A204.1 (cell line): Measurements from ENCODE around the gene BLTP2.
"Not testable (repeated sequence)": the region's sequence is repeated elsewhere in the genome, so short reads cannot be mapped to it uniquely, and the experiment has no call there.

Source experiments
- FAIRE-seq: peaks from 2 replicates; lab custom pipeline; 2012; peaks lifted over from hg19 to GRCh38; lab: Jason Lieb, UNC

Gene BLTP2

DNA sequence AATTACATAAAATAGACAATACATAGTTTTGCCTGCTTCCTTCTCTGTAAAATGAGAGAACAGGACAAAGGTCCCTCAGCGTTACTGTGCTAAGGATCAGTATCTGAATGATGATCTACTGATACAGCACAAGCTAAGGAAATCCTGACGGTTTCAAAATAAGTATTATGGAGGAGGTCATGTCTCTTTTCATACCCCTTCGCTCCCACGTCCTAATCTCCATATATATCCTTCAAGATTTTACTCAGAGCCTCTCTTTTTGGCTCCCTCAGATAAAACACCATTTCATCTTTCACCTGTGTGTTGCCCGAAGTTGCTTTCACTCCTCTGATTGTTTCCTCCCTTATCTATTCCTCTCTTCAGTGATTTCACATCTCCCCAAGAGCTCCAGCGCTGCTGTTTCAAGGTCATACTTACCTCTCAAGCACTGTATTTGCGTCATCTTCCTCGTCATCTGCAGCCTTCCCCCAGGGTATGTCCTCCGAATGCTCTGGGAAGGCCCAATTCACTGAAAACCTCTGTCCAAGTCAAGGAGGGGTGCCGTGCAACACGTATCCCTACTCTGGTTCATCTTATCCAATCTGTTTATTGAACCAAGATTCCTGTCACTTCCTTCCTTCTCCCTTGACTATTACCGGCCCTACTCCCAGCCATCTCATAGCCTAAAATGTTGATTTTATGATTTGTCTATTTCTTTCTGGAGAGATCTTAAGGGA lies 1.2 kb upstream of the BLTP2 start:
- no peak for FAIRE-seq

DNA sequence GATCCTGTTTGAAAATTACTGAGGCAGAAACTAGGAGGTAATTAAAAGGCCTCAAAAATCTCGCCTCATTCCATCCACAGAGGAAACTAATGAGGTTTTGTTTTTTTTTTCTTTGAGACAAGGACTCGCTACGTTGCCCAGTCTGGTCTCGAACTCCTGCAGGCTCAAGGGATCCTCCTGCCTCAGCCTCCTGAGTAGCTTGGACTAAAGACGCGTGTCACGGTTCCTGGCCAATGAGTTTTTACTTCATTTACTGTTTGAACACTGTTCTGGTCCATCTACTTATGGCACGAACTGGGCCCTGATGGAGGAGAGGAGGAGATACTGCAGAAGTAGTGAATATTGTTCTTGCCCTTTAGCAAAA lies 600 bp upstream of the BLTP2 start:
- no peak for FAIRE-seq

DNA sequence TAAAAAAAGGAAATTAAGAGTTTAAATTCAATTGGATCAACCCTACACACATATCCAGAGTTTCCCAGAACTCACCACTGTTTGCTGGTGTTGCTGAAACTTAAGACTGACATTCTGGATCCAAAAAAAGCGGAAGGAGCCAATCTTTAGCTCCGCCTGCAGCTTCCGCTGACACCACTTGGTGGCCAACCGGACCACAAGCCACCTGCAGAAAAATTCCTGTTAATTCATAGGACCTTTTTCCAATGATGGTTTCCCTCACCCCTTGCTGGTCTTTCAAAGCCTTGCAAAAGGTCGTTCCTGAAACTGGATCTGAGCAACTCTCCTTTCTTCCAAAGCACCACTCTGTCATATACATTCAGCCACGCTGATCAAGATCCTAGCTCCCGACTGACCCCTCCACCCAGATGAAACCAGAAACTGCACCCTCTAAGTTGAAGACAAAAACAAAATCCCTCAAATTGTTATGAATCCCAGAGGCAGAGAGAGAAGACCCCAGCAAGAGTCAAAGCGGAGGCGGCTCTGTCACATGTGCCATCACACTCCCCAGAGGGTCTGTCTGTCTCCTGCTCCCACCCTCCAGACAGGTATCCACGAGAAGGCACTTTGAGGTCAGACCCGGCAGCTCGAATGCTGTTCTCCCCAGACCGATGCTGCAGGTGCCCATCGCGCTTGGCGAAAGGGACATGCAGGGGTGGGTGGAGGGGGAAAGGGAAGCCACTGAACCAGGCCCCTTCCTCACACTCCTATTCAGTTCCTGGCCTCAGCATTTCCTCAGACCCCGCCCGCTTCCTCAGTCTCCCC lies 773 bp downstream of the BLTP2 start:
- FAIRE-seq = no peak

DNA sequence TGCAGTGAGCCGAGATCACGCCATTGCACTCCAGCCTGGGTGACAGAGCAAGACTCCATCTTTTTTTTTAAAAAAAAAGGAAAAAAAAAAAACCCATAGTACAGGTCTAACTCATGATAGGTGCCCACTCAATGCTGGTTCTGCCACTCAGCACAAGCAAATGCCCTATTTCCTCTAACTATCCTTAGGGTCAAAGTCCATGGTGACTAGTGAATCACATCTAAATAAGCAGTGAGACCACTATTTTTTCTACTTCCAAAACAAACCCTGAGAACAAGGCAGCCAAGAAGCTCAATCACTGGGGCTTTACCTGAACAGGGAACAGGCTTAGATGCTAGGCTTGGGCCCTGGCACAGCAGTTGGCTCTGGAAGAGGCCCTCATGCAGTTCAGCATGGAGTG lies 3.4 kb downstream of the BLTP2 start:
- no peak for FAIRE-seq

DNA sequence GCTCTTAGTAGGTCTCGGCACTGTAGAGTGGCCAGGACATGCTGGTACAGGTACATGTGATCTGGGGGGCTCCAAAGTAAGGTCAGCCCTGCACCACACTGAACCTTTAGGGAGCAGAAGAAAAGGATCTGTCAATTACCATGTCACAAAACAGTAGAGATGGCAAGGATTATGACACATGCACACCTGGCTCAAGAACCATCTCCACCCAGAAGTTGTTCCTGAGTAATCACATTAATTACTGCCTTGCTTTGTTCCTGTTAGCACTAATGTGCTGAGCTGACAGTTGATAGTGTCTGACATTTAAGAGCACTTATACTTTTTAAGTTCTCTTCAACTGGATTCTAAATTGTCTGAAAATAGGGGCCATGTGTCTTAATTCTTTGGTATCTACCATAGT lies 9.5 kb downstream of the BLTP2 start:
- no peak for FAIRE-seq

DNA sequence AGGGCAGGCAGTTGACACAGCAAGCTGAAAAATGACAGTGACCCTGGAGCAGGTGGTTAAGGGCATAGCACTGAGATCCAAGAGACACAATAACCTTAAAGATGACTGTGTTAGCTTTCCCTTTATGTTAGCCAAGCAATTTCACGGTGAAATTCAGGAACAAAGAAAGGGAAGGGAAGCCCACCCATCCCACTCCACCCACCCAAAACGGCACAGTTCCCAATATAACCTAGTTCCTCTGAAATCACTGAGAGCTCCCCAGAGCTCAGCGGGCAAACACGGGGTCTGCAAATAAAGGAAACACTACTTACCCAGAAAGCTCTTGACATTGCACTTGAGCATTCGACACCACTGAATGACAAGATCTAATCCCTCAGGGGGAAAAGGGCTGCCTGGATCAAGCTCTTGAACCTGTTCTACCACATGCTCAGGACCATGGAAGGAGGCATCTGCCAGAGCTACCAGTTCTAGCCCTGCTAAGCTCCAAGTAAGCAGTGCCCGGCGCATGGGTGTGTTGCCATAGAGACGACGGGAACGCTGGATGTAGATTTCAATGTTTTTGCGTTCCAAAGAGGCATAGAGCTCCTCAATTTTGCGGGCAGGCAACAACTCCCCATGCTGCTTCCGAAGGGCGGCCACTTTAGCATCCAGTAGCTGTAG lies 10.6 kb downstream of the BLTP2 start:
- no peak for FAIRE-seq

DNA sequence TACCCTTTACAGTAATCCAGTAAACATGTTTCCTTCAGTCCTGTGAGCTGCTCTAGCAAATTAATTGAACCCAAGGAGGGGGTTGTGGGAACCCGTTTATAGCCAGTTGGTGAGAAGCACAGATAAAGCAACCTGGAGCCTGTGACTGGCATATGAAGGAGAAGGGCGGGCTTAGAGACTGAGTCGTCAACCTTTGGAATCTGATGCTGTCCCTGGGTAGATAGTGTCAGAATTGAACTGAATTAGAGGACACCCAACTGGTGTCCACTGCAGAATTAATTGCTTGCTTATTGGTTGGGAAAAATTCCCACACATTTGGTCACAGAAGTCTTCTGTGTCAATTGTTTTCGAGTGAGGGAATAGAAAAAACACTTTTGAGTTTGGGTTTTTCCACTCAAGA lies 18.1 kb downstream of the BLTP2 start:
- FAIRE-seq = no peak

DNA sequence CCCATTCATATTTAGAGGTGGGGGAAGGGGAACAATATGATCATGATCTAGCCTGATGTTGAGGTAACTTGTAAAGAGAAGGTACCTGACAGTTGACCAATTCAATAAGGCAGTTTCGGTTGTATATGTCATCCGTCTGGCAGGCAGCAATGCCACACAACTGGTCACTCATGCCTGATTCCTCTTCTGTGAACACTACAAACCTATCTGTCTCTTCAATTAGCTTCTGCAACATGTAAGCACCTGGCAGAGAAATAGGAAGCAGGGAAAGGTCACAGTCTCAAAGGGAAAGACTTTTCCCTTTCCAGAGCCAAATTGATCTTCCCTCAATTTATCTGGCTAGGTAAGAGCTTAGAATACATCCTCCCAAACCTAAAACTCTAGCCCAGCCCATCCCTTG lies 20.8 kb downstream of the BLTP2 start:
- FAIRE-seq = no peak

DNA sequence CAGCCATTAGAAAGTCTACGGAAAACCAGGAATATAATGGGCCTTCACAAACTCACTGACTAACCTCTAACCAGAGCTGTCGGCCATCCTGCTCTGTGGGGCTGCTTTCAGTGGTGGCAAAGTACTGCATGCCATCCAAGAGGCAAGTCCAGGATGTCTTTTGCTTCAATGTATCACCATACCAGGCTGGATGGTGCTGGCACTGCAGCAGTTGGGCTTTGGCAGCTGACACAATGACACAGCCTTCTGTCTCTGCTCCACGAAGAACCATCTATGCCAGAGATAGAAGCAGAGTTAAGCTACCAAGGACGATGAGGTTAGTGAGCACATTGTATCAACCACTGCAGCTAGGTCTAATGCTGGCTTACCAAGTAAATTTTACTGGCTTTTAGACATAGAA lies 21.3 kb downstream of the BLTP2 start:
- FAIRE-seq = no peak

DNA sequence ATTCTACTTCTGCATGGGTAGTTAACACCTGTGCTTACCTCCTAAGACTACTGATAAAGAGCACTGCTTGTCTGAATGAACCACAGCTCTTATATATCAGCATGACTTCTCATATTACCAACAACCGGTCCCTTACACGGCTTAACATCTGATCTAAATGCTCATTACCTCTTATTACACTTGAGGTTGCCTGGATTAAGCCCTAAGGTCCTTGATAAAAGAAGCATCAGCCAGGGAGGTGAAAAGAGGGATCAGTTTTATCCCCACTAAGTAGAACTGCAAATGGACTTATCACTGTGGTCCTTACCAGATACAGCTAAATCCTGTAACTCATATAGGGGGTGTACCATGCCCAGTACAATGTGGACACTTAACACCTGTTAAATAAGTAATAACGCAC lies 22.8 kb downstream of the BLTP2 start:
- no peak for FAIRE-seq

DNA sequence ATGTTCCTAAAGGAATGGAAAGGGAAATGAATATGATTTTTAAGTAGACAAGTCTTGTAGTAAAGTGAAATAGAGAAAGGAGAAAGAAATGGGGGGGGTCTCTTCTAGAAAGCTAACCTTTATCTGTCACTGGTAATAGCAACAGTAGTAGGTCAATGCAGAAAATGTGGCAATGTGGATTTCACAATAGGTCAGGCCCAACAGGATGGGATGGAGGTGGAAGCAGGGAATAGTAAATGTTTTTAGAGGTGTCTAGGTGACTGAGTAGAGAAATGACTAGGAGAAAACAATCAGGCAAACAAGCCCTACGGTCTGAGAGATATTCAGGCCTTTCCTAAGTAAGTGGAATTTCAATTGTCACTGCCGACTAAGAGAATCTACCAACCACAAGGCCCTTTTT lies 24.9 kb downstream of the BLTP2 start:
- FAIRE-seq = no peak

DNA sequence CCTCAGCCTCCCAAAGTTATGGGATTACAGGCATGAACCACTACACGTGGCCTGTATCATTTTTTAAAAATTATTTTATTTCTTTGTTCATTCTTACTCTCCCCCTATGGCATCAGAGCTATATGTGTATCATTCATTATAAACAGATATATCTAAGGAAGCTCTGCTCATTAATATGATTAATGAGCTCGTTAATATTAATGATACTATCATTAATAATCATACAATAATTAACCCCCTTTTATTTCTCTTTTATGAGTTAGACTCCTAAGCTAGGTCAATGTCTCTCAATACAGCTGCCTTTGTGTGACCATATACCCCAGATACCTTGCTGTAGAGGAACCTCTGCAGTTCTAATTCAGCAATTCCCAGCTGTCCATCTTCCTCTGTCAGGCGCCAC lies 26.5 kb downstream of the BLTP2 start:
- no peak for FAIRE-seq

DNA sequence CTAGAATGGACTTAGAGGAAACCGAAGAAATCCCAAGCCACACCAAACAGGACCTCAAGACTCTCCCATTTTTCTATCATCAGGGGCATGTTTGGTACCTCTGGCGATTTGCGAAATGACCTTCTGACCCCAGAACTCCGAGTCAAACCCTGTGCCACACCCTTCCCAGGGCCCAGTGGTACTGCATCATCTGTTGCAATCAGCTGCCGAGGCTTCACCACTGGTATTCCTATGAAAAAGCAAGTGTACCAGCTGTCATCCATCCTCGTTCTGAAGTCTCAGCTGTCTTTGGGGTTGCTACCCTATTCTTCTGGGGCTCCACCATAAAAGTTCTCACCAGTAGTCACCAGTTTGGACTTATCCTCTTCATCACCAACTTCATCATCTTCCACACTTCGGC lies 28.7 kb downstream of the BLTP2 start:
- FAIRE-seq = no peak

DNA sequence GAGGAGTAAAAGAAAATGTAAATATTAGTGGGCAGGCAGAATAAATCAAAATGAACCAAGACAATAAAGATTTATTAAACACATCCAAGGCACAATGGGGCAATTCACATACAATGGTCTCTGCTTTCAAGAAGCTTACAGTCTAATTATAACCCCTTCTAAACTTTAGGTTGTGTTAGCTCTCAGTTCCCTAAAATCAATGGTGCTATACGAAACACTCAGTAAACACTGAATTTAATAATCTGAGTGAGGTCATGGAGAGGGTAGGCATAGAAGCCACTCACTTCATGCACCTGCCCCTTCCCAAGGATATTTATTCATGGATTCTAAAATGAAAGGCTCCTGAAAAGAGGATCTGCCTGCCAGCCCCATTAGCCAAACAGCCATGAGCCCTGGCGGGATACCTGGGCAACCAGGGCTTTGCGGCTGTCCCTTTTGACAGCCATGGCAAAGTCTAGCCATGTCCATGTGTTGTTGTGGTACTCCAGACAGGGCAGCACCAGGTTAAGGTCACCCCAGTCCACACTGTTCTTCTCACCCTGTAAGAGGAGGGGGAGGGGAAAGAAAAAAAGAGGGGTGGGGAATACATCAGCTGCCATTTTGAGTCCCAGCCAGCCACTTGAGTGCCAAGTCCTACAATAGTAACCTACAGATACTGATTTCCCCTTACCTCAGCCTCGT lies 29.6 kb downstream of the BLTP2 start:
- no peak for FAIRE-seq

DNA sequence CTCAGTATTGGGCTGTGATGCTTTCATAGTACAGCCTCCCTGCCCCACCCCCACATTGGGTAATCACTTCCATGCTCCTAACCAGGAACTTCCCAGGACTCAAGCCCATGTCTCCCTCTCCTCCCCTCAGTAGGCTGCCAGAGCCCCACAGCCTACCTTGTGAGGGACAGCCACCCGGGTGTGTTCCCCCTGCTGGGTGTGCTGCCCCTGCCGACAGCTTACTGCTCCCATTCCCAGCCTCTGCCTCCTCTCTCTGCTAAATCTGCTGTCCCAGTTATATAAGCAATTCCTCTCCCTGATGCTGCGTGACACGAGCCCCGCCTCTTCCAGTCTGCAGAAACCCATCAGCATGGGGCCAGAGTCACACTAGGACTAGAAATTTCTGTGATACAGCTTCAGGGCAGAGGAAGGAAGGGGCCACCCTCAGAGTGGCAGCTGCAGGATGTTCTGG lies 31.0 kb downstream of the BLTP2 start, which contains the start of gene RSKR:
Gene RSKR, minus strand, starts transcription at position 255 of the 451 bp plus-strand sequence. Its CDS starts 24 bp downstream, at position 231.
- no peak for FAIRE-seq

DNA sequence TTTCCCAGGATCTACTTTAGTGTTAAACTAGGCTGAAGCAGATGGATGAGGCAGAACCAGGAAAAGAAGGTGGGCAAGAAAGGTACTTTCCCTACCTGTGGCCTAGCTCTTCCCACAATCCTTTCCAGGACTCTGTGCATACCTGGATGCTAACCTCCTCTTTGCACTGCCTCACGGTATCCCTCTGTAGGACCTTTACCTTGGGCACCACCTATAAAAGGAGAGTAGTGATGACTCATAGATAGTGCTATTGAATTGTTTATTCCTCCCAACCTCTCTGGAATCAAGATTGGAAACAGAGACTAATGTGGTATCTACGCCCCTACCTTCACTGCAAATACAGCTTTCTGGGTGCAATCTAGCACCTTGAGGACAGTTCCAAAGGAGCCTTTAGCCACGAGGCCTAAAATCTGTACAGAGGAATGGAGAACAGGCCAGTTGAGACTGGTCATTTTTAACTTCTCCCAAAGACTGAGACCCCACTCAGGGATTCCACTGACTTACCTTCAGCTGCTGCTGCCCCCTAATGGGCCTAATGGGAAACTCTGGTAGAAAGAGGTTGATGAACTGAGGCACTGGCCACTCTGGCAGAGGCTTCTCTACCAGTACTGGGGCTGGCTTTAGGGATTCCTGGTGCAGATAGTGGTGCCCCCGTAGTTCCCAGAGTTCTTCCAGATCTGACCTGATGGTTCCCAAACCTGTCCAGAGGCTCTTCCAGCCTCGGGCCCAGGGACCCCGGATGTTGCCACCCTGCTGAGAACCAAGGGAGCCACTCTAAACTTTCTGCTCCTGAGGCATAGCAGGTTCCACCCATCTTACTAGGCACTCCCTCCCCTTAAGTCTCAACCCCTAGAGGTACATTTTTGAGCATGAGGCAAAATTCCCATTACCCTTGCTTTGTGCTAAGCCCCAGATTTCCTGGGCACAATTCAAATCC lies 31.8 kb downstream of the BLTP2 start:
- FAIRE-seq = no peak

DNA sequence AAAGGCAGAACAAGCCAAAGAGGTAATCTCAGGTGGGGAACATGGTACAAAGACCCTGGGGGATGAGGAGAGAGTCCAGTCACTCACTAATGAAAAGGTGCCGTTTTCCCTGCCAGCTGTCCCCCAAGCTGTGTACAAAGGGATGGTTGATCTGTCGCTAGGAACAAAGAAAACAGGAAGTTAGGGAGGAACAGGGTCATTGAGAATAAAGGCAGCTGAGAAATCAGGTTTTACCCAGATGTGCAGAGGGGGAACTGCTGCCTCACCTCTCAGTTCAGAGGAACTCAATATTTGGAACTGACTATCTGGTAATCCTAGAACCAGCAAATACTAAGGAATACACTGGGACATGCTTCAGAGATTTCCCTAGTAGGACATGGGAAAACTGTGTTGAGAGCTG lies 32.4 kb downstream of the BLTP2 start:
- no peak for FAIRE-seq

DNA sequence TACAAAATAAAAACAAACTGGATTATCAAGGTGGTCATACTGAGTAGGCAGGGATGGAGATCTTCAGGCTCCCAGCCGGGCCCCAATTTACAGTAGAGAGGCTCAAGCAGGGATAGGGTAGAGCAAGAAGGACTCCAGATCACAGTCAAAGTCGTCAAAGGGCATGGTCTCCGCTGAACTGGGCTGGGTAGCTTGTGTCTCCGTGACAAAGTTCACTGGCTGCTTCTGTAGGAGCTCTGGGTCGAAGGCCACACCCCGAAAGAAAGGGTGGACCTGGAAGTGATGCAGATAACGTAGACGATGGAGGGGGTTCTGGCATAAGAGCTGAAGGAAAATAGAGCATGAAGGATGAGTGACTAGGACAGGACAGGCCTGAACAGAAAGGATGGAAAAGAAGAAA lies 34.6 kb downstream of the BLTP2 start:
- no peak for FAIRE-seq

DNA sequence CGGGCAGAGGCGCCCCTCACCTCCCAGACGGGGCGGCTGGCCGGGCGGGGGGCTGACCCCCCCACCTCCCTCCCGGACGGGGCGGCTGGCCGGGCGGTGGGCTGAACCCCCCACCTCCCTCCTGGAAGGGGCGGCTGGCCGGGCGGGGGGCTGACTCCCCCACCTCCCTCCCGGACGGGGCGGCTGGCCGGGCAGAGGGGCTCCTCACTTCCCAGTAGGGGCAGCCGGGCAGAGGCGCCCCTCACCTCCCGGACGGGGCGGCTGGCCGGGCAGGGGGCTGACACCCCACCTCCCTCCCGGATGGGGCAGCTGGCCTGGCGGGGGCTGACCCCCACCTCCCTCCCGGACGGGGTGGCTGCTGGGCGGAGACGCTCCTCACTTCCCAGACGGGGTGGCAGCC lies 40.9 kb downstream of the BLTP2 start:
- FAIRE-seq = not testable (repeated sequence)

DNA sequence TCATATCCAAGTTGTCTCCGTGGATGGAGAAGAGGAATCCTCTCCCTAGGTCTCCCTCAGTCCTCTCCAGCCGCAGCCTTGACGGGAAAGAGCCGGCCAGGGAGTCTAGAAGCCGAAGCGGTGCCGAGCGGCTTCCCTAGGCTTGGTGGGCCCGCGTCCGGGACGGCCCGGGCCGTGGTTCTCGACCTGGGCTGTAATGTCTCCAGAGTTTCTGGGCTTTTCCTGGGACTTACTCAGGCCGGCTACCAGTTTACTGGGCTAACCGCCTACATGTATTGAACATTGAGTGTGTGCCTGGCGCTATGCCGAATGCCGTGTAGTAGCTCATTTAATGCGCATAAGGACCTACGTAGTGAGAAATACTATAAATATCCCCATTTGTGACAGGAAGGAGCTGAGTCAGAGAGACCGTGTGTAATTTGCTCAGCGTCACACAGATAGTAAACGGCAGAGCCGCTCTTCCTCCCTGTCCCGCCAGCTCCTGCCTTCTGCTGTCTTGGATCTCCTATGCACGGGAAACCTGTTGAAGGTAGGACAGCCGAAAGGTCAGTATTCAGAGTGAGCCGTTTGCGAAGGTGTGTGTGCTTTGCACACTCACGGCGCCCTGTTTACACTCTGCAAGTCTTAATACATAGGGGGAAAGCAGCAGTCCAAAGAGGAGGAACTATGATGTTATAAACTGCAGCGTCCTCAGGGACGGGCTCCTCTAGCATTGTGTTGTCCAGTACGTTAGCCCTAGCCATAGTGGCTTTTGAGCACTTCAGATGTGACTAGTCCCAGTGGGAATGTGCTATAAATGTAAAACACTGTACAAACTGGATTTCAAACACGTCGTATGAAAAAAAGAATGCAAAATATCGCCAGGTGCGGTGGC lies 45.4 kb downstream of the BLTP2 start:
- FAIRE-seq = no peak
